IMR-90 (cell line): Measurements from ENCODE around the gene VIPR2. TPM values are rescaled to one million over a fixed set of nuclear protein-coding genes. Genes with fewer than 3 reads are reported as not detected.

Source experiments
- ATAC-seq: fragments of 200-7000 bp; cut with Tn5 transposase; 2 replicates; pipeline ENCODE4 v1.9.1; 2020; ENCODE audit warnings: low read depth, mild to moderate bottlenecking, moderate library complexity
- BruUV-seq: library from RNA; stranded (reverse); fragments of 400-500 nt; replicated peaks from 2 replicates; lab custom pipeline; 2021; lab: Mats Ljungman, UMichigan
- CTCF ChIA-PET: fragments of 300-600 bp; formaldehyde crosslinking; extraction: SDS; loops from one replicate; lab custom pipeline; 2021; ENCODE audit warnings: antibody characterized with exemption; lab: Yijun Ruan, JAX
- POLR2A ChIA-PET: fragments of 300-600 bp; sonication (Branson Sonifier 250); formaldehyde crosslinking; loops from one replicate; lab custom pipeline; 2022; ENCODE audit warnings: antibody characterized with exemption; ENCODE audit not compliant: unreplicated experiment; lab: Charles Lee
- DNase-seq: peaks from one replicate; pipeline ENCODE4 v3.0.0; 2013
- H2AFZ ChIP-seq: replicated peaks from 2 replicates; pipeline ENCODE3; 2013; ENCODE audit warnings: low read length, mild to moderate bottlenecking; ENCODE audit not compliant: poor library complexity
- H2AK5ac ChIP-seq: 2 replicates; pipeline ENCODE4 v1.6.1; 2013; ENCODE audit warnings: low read depth, low read length, inconsistent platforms
- H2AK9ac ChIP-seq: replicated peaks from 2 replicates; pipeline ENCODE3; 2013; ENCODE audit warnings: mild to moderate bottlenecking, low read depth, low read length, moderate library complexity; ENCODE audit not compliant: poor library complexity
- H2BK120ac ChIP-seq: 2 replicates; pipeline ENCODE4 v1.6.1; 2013; ENCODE audit warnings: low read depth, low read length, inconsistent platforms
- H2BK15ac ChIP-seq: 3 replicates; pipeline ENCODE4 v1.6.1; 2013; ENCODE audit warnings: low read depth, low read length, inconsistent platforms
- H2BK20ac ChIP-seq: 2 replicates; pipeline ENCODE4 v1.6.1; 2013; ENCODE audit warnings: low read depth, mild to moderate bottlenecking, inconsistent platforms, low read length, moderate library complexity
- H2BK5ac ChIP-seq: 2 replicates; pipeline ENCODE4 v1.6.1; 2013; ENCODE audit warnings: mild to moderate bottlenecking, low read depth, low read length, inconsistent platforms; ENCODE audit not compliant: poor library complexity, severe bottlenecking
- H3K14ac ChIP-seq: replicated peaks from 2 replicates; pipeline ENCODE4 v1.6.1; 2013; ENCODE audit warnings: low read depth, low read length, inconsistent platforms
- H3K18ac ChIP-seq: 2 replicates; pipeline ENCODE4 v1.6.1; 2013; ENCODE audit warnings: low read depth, low read length, control low read depth
- H3K23ac ChIP-seq: 2 replicates; pipeline ENCODE4 v1.6.1; 2013; ENCODE audit warnings: low read depth, low read length, inconsistent platforms
- H3K27ac ChIP-seq: 2 replicates; pipeline ENCODE4 v1.5.1; 2013; ENCODE audit warnings: mild to moderate bottlenecking, control low read depth, low read length; ENCODE audit not compliant: insufficient read depth
- H3K27me3 ChIP-seq: 2 replicates; pipeline ENCODE4 v1.6.1; 2013; ENCODE audit warnings: low read length; ENCODE audit not compliant: control insufficient read depth, insufficient read depth
- H3K36me3 ChIP-seq: 2 replicates; pipeline ENCODE4 v1.6.1; 2013; ENCODE audit warnings: low read length, mixed read lengths; ENCODE audit not compliant: control insufficient read depth, insufficient read depth
- H3K4ac ChIP-seq: 2 replicates; pipeline ENCODE4 v1.6.1; 2013; ENCODE audit warnings: low read depth, low read length, inconsistent platforms
- H3K4me1 ChIP-seq: 2 replicates; pipeline ENCODE4 v1.6.1; 2013; ENCODE audit warnings: low read length, mixed read lengths; ENCODE audit not compliant: control insufficient read depth, insufficient read depth
- H3K4me2 ChIP-seq: 2 replicates; pipeline ENCODE4 v1.6.1; 2013; ENCODE audit warnings: low read depth, mild to moderate bottlenecking, control low read depth, low read length, moderate library complexity
- H3K4me3 ChIP-seq: 2 replicates; pipeline ENCODE4 v1.5.1; 2013; ENCODE audit warnings: low read depth, mild to moderate bottlenecking, control low read depth, low read length, moderate library complexity; ENCODE audit not compliant: insufficient read depth
- H3K56ac ChIP-seq: 2 replicates; pipeline ENCODE4 v1.6.1; 2013; ENCODE audit warnings: low read length, inconsistent platforms; ENCODE audit not compliant: insufficient read depth; ENCODE audit errors: extremely low read depth
- H3K79me1 ChIP-seq, 2 experiments: 2 replicates each; pipeline ENCODE4 v1.6.1; 2013; ENCODE audit warnings: low read length in 2 of 2, inconsistent platforms in 1 of 2, low read depth in 1 of 2
- H3K9ac ChIP-seq: 2 replicates; pipeline ENCODE4 v1.6.1; 2013; ENCODE audit warnings: low read depth, low read length, control low read depth
- H3K9me1 ChIP-seq: 2 replicates; pipeline ENCODE4 v1.6.1; 2013; ENCODE audit warnings: low read length, inconsistent platforms; ENCODE audit not compliant: insufficient read depth
- H3K9me3 ChIP-seq: 2 replicates; pipeline ENCODE4 v1.6.1; 2013; ENCODE audit warnings: low read length; ENCODE audit not compliant: control insufficient read depth, insufficient read depth
- H4K20me1 ChIP-seq: 2 replicates; pipeline ENCODE4 v1.6.1; 2013; ENCODE audit warnings: low read length, inconsistent platforms; ENCODE audit not compliant: insufficient read depth
- H4K5ac ChIP-seq: 2 replicates; pipeline ENCODE4 v1.6.1; 2013; ENCODE audit warnings: mild to moderate bottlenecking, low read depth, low read length, control low read depth
- H4K8ac ChIP-seq, 2 experiments: 2 replicates each; pipeline ENCODE4 v1.6.1; 2013; ENCODE audit warnings: low read depth in 2 of 2, low read length in 2 of 2, control low read depth in 1 of 2, inconsistent platforms in 1 of 2
- H4K91ac ChIP-seq: 2 replicates; pipeline ENCODE4 v1.6.1; 2013; ENCODE audit warnings: low read depth, low read length, inconsistent platforms; ENCODE audit not compliant: insufficient read depth
- BHLHE40 ChIP-seq: fragments of 150-350 bp; IDR thresholded peaks from 2 replicates; pipeline ENCODE4 v1.6.1; 2016; ENCODE audit warnings: mild to moderate bottlenecking, low read depth, low read length
- CHD1 ChIP-seq: IDR thresholded peaks from 2 replicates; pipeline ENCODE4 v1.6.1; 2012; ENCODE audit warnings: low read depth, low read length, improper control_type of control experiment
- FOS ChIP-seq: fragments of 150-350 bp; IDR thresholded peaks from 2 replicates; pipeline ENCODE4 v1.6.1; 2016; ENCODE audit warnings: low read depth, low read length
- MAZ ChIP-seq: IDR thresholded peaks from 2 replicates; pipeline ENCODE4 v1.6.1; 2012; ENCODE audit warnings: low read depth, mild to moderate bottlenecking, low read length, improper control_type of control experiment, moderate library complexity, borderline replicate concordance
- RAD21 ChIP-seq: IDR thresholded peaks from 2 replicates; pipeline ENCODE4 v1.6.1; 2012; ENCODE audit warnings: low read length, improper control_type of control experiment
- RCOR1 ChIP-seq: IDR thresholded peaks from 2 replicates; pipeline ENCODE4 v1.6.1; 2012; ENCODE audit warnings: mild to moderate bottlenecking, low read length, improper control_type of control experiment; ENCODE audit not compliant: insufficient replicate concordance
- RFX5 ChIP-seq: IDR thresholded peaks from 2 replicates; pipeline ENCODE4 v1.8.0; 2012; ENCODE audit warnings: low read depth, mild to moderate bottlenecking, low read length, moderate library complexity
- WGBS, 2 experiments: methylation state at CpG; one replicate each; pipeline versions ENCODE4 v1.1.5 to v1.1.7; 2013; ENCODE audit warnings: missing lambda C conversion rate in 2 of 2; ENCODE audit not compliant: insufficient read length in 1 of 2; ENCODE audit errors: extremely low coverage in 2 of 2; 5-methylcytosine and 5-hydroxymethylcytosine counted together
- dilution Hi-C: fragments of 300-500 bp; cut with HindIII; formaldehyde crosslinking; loops from one replicate; pipeline ENCODE4 v1.14.3; 2018; ENCODE audit warnings: low sequenced_read_pairs; ENCODE audit not compliant: unreplicated experiment
- in situ Hi-C: fragments of 300-500 bp; cut with MboI; formaldehyde crosslinking; loops from 3 replicates; pipeline ENCODE4 v1.14.3; 2019; ENCODE audit warnings: low sequenced_read_pairs, inconsistent platforms, mixed read lengths
- intact Hi-C: fragments of 100-400 bp; cut with micrococcal nuclease; formaldehyde crosslinking; loops from 2 replicates; pipeline ENCODE4 v1.10.0; 2022
- polyA plus RNA-seq, 3 experiments: library from polyadenylated mRNA; depleted of rRNA; stranded (reverse); fragments of >200 nt; gene quantifications; 2 replicates each; pipeline ENCODE4 v1.2.3, GENCODE V29; 2012; ENCODE audit warnings: low replicate concordance in 1 of 3
- total RNA-seq: library from RNA; depleted of rRNA; stranded (reverse); fragments of >200 nt; gene quantifications from 2 replicates; pipeline ENCODE4 v1.2.3, GENCODE V29; 2012
- TF ChIP-seq, protein P1 (sequence below): fragments of 150-350 bp; IDR thresholded peaks from 2 replicates; pipeline ENCODE4 v1.6.1; 2017; ENCODE audit warnings: mild to moderate bottlenecking, antibody characterized with exemption, low read length, low read depth

The VIPR2 gene
- total and polyA plus RNA-seq, 2 of the 4 experiments (the other 2 are of a cell fraction): not detected

DNA sequence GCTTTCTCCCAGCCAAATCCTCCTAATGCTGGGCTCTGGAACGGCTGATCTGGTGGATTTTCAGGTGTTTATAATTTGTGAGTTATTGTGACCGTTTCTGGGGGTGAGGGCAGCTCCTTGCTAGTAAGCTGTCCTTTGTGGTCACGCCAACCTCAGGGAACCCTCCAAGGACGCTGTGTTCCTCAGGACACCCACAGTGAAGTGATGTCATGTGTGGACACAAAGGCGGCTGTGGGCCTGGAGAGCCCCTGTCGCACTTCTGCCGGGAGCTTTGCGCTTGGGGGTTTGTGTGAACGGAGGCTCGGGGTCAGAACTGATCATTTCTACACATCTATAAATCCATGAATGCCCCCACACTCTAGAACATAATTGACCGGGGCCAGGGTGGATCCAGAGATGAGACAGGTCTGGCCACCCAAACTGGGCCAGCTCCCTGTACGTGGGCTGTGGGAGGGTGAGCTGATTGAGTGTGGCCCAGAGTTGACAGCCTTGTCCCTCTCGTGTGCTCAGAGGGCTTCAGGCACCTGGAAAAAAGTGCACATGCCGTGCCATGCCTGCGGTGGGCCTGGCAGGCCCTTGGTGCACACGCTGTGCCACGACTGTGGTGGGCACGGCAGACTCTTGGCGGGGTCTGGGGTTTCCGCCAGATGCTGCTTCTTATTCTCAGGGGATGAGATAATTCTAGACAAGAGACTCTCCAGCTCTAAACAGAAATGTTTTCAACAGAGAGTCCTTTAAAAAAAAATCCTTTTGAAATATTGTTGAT, 130.2 kb downstream of the VIPR2 start (continued):
- TF ChIP-seq FOS: no peak
- TF ChIP-seq RCOR1: no peak
- no peak for TF ChIP-seq MAZ
- TF ChIP-seq CHD1: no peak
- no peak for TF ChIP-seq RAD21

DNA sequence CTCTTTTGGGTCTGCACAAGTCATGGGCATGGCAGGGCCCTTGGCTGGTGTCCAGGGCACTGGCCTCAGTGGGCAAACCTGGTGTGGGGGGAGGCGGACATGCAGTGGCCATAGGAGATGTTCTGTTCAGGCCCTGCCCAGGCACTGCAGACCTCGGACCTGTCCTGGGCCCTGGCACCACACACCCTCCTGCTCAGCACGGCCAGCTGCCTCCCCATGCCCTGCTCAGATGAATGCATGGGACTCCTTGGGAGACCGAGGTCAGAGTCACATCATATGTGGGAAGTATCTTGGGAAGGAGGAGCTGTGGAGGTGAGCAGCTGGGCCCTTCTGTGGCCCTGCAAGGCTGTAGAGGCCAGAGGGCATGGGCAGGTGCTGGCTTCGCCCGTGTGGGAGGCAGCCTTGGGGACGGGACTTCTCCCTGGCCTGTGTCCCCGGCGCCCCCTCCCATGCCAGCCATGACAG, 130.8 kb downstream of the VIPR2 start:
- no peak overlapping the region for H3K4ac ChIP-seq
- TF ChIP-seq RFX5 (no peak), FOS (no peak), BHLHE40 (no peak)
- TF ChIP-seq, protein P1, sequence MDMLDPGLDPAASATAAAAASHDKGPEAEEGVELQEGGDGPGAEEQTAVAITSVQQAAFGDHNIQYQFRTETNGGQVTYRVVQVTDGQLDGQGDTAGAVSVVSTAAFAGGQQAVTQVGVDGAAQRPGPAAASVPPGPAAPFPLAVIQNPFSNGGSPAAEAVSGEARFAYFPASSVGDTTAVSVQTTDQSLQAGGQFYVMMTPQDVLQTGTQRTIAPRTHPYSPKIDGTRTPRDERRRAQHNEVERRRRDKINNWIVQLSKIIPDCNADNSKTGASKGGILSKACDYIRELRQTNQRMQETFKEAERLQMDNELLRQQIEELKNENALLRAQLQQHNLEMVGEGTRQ: no peak
- no peak overlapping the region for H2AK5ac ChIP-seq
- H3K14ac ChIP-seq: no peak overlapping the region
- H3K79me1 ChIP-seq: no peaks in the 10 kb centered on the region
- H2BK120ac ChIP-seq: no peak overlapping the region
- no peak overlapping the region for H4K91ac ChIP-seq
- no peak overlapping the region for H3K27ac ChIP-seq
- H3K27me3 ChIP-seq: no peaks in the 10 kb centered on the region
- no CpG with 5 or more reads among the region's 9 CpGs for WGBS, 2 experiments
- no peaks in the 10 kb centered on the region for H3K9me3 ChIP-seq
- H3K4me2 ChIP-seq: no peak overlapping the region
- no peaks in the 10 kb centered on the region for H4K20me1 ChIP-seq
- ATAC-seq (no peak), DNase-seq (no peak)
- H4K5ac ChIP-seq: no peak overlapping the region
- H2BK20ac ChIP-seq: no peak overlapping the region
- peaks cover 7% of the 10 kb centered on the region; the same call in 1 of the 2 replicates for H3K4me1 ChIP-seq
- no peak overlapping the region for H2BK5ac ChIP-seq
- POLR2A ChIA-PET: no interaction called here
- H2AK9ac ChIP-seq: no peak overlapping the region
- in situ Hi-C loops (no loop called here), intact Hi-C loops (no loop called here), dilution Hi-C loops (no loop called here)
- no peaks in the 10 kb centered on the region for H3K36me3 ChIP-seq
- H3K23ac ChIP-seq: no peak overlapping the region
- no TSS peak for BruUV-seq
- H3K9me1 ChIP-seq: no peaks in the 10 kb centered on the region
- H3K4me3 ChIP-seq: no peak overlapping the region
- no peak overlapping the region for H4K8ac ChIP-seq
- no peak overlapping the region for H3K9ac ChIP-seq
- no peak overlapping the region; the same call in 1 of the 2 replicates for H3K18ac ChIP-seq
- CTCF ChIA-PET: no interaction called here
- H2AFZ ChIP-seq: no peak overlapping the region
- no peak overlapping the region for H3K56ac ChIP-seq
- H2BK15ac ChIP-seq: no peak overlapping the region
